Fibroblast of lung (primary cell): Measurements from ENCODE around the gene TUBGCP3. TPM values are rescaled to one million over a fixed set of nuclear protein-coding genes. Genes with fewer than 3 reads are reported as not detected.
"Not testable (repeated sequence)": the region's sequence is repeated elsewhere in the genome, so short reads cannot be mapped to it uniquely, and the experiment has no call there.

Source experiments
- DNase-seq, 2 donors: peaks; one replicate each; pipeline versions ENCODE4 v3.0.0 to v3.0.0-alpha.2; 2010; ENCODE audit warnings: low read depth in 2 of 2
- H2AFZ ChIP-seq: 2 replicates; pipeline ENCODE4 v1.5.1; 2012; ENCODE audit warnings: low read length, control low read depth, inconsistent platforms
- H3K27ac ChIP-seq: 2 replicates; pipeline ENCODE4 v1.5.1; 2011; ENCODE audit warnings: low read length, control low read depth; ENCODE audit not compliant: insufficient read depth
- H3K27me3 ChIP-seq: 2 replicates; pipeline ENCODE4 v1.5.1; 2011; ENCODE audit warnings: mild to moderate bottlenecking, low read length; ENCODE audit not compliant: control insufficient read depth, insufficient read depth
- H3K36me3 ChIP-seq: 2 replicates; pipeline ENCODE4 v1.5.1; 2011; ENCODE audit warnings: low read length; ENCODE audit not compliant: control insufficient read depth, insufficient read depth
- H3K4me1 ChIP-seq: 2 replicates; pipeline ENCODE4 v1.5.1; 2011; ENCODE audit warnings: low read length; ENCODE audit not compliant: control insufficient read depth, insufficient read depth; ENCODE audit errors: extremely low read depth
- H3K4me2 ChIP-seq: 2 replicates; pipeline ENCODE4 v1.5.1; 2011; ENCODE audit warnings: low read length, control low read depth; ENCODE audit not compliant: insufficient read depth; ENCODE audit errors: extremely low read depth
- H3K4me3 ChIP-seq, 4 experiments: fragments of 200-600 bp in 1 of 4; sonication (generic) in 1 of 4; replicated peaks in 1 of 4; 2 replicates each; pipeline ENCODE4 v1.5.1; 2011 to 2016; ENCODE audit warnings: low read length in 4 of 4, low read depth in 3 of 4, mild to moderate bottlenecking in 3 of 4, control low read depth in 2 of 4, inconsistent platforms in 1 of 4, mixed read lengths in 1 of 4; ENCODE audit not compliant: insufficient read depth in 1 of 4; ENCODE audit errors: control extremely low read depth in 1 of 4
- H3K79me2 ChIP-seq: 2 replicates; pipeline ENCODE4 v1.5.1; 2012; ENCODE audit warnings: mild to moderate bottlenecking, low read length, inconsistent platforms; ENCODE audit not compliant: control insufficient read depth, insufficient read depth
- H3K9ac ChIP-seq: 2 replicates; pipeline ENCODE4 v1.5.1; 2011; ENCODE audit warnings: mild to moderate bottlenecking, low read length, control low read depth; ENCODE audit not compliant: insufficient read depth
- H3K9me3 ChIP-seq: 2 replicates; pipeline ENCODE4 v1.5.1; 2012; ENCODE audit warnings: low read depth, low read length; ENCODE audit not compliant: control insufficient read depth, insufficient read depth
- H4K20me1 ChIP-seq: 2 replicates; pipeline ENCODE4 v1.5.1; 2011; ENCODE audit warnings: low read length; ENCODE audit not compliant: control insufficient read depth, insufficient read depth; ENCODE audit errors: extremely low read depth
- EZH2 ChIP-seq: IDR thresholded peaks from 2 replicates; pipeline ENCODE4 v1.5.1; 2012; ENCODE audit warnings: low read length, control low read depth, mild to moderate bottlenecking; ENCODE audit errors: missing control alignments
- polyA plus RNA-seq, 2 donors: library from polyadenylated mRNA; depleted of rRNA in 1 of 2; stranded (reverse) in 1 of 2; unstranded in 1 of 2; fragments of >200 nt; gene quantifications; 2 replicates each; pipeline ENCODE4 v1.2.1, GENCODE V29; 2011 to 2012; ENCODE audit warnings: missing spikeins in 1 of 2
- total RNA-seq: library from RNA; depleted of rRNA; stranded (reverse); fragments of >200 nt; gene quantifications from 2 replicates; pipeline ENCODE4 v1.2.1, GENCODE V29; 2014
- TF ChIP-seq, protein P1 (sequence below), 2 donors: IDR thresholded peaks in 1 of 2; conservative IDR thresholded peaks in 1 of 2; 1 replicate in 1 of 2; 2 replicates in 1 of 2; pipeline ENCODE4 v1.5.1; 2011 to 2012; ENCODE audit warnings: low read length in 2 of 2, control low read depth in 1 of 2, inconsistent platforms in 1 of 2, low read depth in 1 of 2, mild to moderate bottlenecking in 1 of 2

TUBGCP3 gene
- total and polyA plus RNA-seq, 2 donors (not counting 1 experiment from before 2014, with no cell fraction given): 14.5 to 17.2 TPM

- Histone ChIP-seq H3K4me3 (no peak overlapping the region), H3K79me2 (no peaks in the 10 kb centered on the region), H2AFZ (no peak overlapping the region), H3K27ac (no peak overlapping the region), H4K20me1 (no peaks in the 10 kb centered on the region), H3K27me3 (no peaks in the 10 kb centered on the region), H3K9ac (no peak overlapping the region), H3K4me2 (no peak overlapping the region), H3K9me3 (no peaks in the 10 kb centered on the region), H3K4me1 (no peaks in the 10 kb centered on the region), H3K36me3 (no peaks in the 10 kb centered on the region)
- TF ChIP-seq EZH2: no peak
- TF ChIP-seq, protein P1, sequence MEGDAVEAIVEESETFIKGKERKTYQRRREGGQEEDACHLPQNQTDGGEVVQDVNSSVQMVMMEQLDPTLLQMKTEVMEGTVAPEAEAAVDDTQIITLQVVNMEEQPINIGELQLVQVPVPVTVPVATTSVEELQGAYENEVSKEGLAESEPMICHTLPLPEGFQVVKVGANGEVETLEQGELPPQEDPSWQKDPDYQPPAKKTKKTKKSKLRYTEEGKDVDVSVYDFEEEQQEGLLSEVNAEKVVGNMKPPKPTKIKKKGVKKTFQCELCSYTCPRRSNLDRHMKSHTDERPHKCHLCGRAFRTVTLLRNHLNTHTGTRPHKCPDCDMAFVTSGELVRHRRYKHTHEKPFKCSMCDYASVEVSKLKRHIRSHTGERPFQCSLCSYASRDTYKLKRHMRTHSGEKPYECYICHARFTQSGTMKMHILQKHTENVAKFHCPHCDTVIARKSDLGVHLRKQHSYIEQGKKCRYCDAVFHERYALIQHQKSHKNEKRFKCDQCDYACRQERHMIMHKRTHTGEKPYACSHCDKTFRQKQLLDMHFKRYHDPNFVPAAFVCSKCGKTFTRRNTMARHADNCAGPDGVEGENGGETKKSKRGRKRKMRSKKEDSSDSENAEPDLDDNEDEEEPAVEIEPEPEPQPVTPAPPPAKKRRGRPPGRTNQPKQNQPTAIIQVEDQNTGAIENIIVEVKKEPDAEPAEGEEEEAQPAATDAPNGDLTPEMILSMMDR (conservative IDR thresholded peaks at IDR 0.05 in 1 of 2, IDR thresholded peaks at IDR 0.05 in 1 of 2; ENCODE audit: low read depth in 1 of 2, low read length in 2 of 2): no peak
- no peak for DNase-seq
These were observed 41.2 kb upstream of the TUBGCP3 start for GRCh38 chr13:112629161-112629560.

- not testable (repeated sequence) for H3K79me2 ChIP-seq, H3K4me3 ChIP-seq, H3K9me3 ChIP-seq, H3K4me1 ChIP-seq, H3K27ac ChIP-seq, H3K36me3 ChIP-seq, H3K4me2 ChIP-seq, DNase-seq, H3K27me3 ChIP-seq, H4K20me1 ChIP-seq, H2AFZ ChIP-seq, H3K9ac ChIP-seq
These were observed 39.7 kb upstream of the TUBGCP3 start for GRCh38 chr13:112627613-112628012.

- DNase-seq: no peak
- no peak for TF ChIP-seq EZH2
- TF ChIP-seq, protein P1 (conservative IDR thresholded peaks at IDR 0.05 in 1 of 2, IDR thresholded peaks at IDR 0.05 in 1 of 2; ENCODE audit: low read depth in 1 of 2, low read length in 2 of 2): no peak
- Histone ChIP-seq H4K20me1 (no peaks in the 10 kb centered on the region), H3K27me3 (no peaks in the 10 kb centered on the region), H2AFZ (no peak overlapping the region), H3K27ac (no peak overlapping the region), H3K4me2 (no peak overlapping the region), H3K9me3 (no peaks in the 10 kb centered on the region), H3K79me2 (no peaks in the 10 kb centered on the region), H3K36me3 (no peaks in the 10 kb centered on the region), H3K9ac (no peak overlapping the region), H3K4me1 (no peaks in the 10 kb centered on the region), H3K4me3 (no peak overlapping the region)
These were observed 39.2 kb upstream of the TUBGCP3 start for GRCh38 chr13:112627161-112627560.
